KOPT-K1 (cell line): Measurements from ENCODE around the gene TRIM34.
"Not testable (repeated sequence)": the region's sequence is repeated elsewhere in the genome, so short reads cannot be mapped to it uniquely, and the experiment has no call there.

Source experiments
- H3K27ac ChIP-seq: fragments of 200-600 bp; sonication (generic); 2 replicates; pipeline ENCODE4 v1.5.1; 2016; ENCODE audit warnings: antibody characterized with exemption, mild to moderate bottlenecking, low read depth, low read length; ENCODE audit not compliant: poor library complexity, severe bottlenecking
- H3K36me3 ChIP-seq: fragments of 200-600 bp; sonication (generic); 2 replicates; pipeline ENCODE4 v1.5.1; 2017; ENCODE audit warnings: antibody characterized with exemption, mild to moderate bottlenecking, low read length, moderate library complexity; ENCODE audit not compliant: insufficient read depth
- H3K9me3 ChIP-seq: fragments of 200-600 bp; sonication (generic); 2 replicates; pipeline ENCODE4 v1.5.1; 2017; ENCODE audit warnings: antibody characterized with exemption, low read length, mild to moderate bottlenecking; ENCODE audit not compliant: insufficient read depth, poor library complexity, severe bottlenecking

TRIM34 gene

DNA sequence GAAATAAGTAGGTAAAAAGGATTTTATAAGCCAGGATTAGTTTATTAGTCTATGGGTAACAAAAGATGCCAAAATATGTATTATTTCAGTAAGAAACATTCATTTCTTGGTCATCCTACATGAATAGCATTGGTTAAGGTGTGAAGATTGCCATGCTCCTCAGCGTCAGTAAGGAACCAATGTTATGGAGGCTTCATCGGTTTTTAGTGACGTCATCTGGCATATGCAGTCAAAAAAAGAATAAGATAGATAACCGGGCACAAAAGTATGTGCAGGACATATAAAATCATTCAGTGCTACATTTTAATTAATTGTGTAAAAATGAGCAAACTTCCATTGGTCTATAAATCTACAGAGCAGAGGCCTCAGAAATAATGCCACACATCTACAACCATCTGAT is 30.7 kb downstream of the TRIM34 start:
- Histone ChIP-seq H3K36me3 (no peaks in the 10 kb centered on the region), H3K27ac (no peak overlapping the region), H3K9me3 (no peaks in the 10 kb centered on the region)

GRCh38 chr11:5656956-5657355 is 32.2 kb downstream of the TRIM34 start:
- H3K27ac ChIP-seq, H3K9me3 ChIP-seq, H3K36me3 ChIP-seq: not testable (repeated sequence)

- Histone ChIP-seq H3K9me3 (no peaks in the 10 kb centered on the region), H3K27ac (no peak overlapping the region), H3K36me3 (0 out of 2 replicates have a peak, but pooled peaks cover 1% of the 10 kb centered on the region)
These were observed 33.5 kb downstream of the TRIM34 start for GRCh38 chr11:5658318-5658717.

DNA sequence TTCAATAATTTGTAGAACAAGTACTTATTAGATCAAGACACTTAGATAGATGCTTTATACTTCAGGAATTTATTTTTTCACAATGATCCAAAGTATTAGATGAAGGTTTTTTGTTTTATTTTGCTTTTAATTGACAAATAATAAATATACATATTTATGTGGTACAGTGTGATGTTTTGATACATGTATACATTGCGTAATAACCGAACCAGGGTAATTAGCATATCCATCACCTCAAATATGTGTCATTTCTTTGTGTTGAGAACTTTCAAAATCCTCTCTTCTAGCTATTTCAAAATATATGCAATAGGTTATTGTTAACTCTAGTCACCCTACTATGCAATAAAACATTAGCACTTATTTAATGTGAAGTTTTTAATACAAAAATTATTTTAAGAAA is 38.7 kb downstream of the TRIM34 start:
- H3K27ac ChIP-seq: no peak overlapping the region

GRCh38 chr11:5665051-5665570 is 40.3 kb downstream of the TRIM34 start:
- Histone ChIP-seq H3K27ac (no peak overlapping the region), H3K9me3 (no peaks in the 10 kb centered on the region), H3K36me3 (peaks cover 57% of the 10 kb centered on the region)

More for the DNA sequence above, 38.7 kb downstream of the TRIM34 start:
- Histone ChIP-seq H3K36me3 (peaks cover 44% of the 10 kb centered on the region), H3K9me3 (no peaks in the 10 kb centered on the region)

- H3K27ac ChIP-seq: no peak overlapping the region
- no peaks in the 10 kb centered on the region for H3K9me3 ChIP-seq
- peaks cover 64% of the 10 kb centered on the region for H3K36me3 ChIP-seq
These were observed 41.1 kb downstream of the TRIM34 start for GRCh38 chr11:5665746-5666401.

- H3K9me3 ChIP-seq: no peaks in the 10 kb centered on the region
- H3K27ac ChIP-seq: no peak overlapping the region
- peaks cover 66% of the 10 kb centered on the region for H3K36me3 ChIP-seq
These were observed 41.6 kb downstream of the TRIM34 start for GRCh38 chr11:5666402-5666793.

DNA sequence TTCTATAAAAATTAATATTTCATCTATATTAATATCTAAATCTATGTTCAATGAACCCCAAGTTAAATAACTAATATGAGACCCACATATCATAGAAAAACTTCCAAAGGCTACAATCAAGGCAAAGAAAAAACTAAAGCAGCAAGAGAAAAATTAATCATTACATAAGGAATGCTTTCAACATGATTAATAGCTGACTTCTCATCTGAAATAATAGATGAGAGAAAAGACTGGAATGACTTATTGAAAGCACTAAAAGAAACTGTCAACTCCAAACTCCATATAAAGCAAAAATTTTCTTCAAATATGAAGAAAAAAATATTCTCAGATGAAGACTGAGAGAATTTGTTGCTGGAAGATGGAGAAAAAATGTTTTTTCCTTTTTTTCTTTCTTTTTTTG is 47.0 kb downstream of the TRIM34 start:
- Histone ChIP-seq H3K36me3 (peaks cover 58% of the 10 kb centered on the region), H3K27ac (no peak overlapping the region), H3K9me3 (no peaks in the 10 kb centered on the region)

DNA sequence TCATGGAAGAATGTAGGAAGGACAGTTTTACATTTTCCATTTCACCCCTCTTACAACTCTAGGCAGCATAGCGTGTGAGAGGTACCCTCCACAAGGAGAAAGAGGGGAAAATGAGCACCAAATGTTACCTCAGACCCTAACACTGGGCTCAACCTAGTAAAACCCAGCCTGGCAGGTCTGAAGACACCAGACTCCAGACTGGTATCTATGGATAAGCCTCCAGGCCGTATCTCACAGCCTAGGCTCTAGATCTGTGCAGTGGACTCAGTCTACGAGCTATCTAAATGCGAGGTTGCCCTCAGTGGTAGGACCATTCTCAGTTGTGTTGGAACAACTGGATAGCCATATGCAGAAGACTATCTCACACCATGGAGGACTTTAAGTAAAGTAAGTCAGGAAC is 49.6 kb downstream of the TRIM34 start:
- Histone ChIP-seq H3K27ac (no peak overlapping the region), H3K36me3 (peaks cover 58% of the 10 kb centered on the region), H3K9me3 (no peaks in the 10 kb centered on the region)

DNA sequence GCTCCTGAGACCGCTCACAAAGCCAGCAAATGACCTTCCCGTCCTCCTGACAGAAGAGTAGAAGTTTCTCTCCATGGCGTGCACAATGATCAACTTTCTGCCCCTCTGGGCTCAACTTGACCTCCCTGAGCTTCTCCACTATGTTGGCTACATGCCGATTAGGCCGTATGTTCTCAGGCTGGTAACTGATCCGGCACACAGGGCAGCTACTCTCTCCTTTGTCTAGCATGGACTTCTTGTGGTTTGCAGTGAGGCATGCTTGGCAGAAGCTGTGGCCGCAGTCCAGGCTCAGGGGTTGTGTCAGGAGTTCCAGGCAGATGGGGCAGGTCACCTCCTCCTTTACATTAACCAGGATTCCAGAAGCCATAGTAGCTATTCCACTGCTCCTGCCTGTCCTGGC is 55.0 kb downstream of the TRIM34 start:
- Histone ChIP-seq H3K36me3 (peaks cover 28% of the 10 kb centered on the region), H3K27ac (no peak overlapping the region)

GRCh38 chr11:5682890-5683441 is 58.2 kb downstream of the TRIM34 start:
- H3K27ac ChIP-seq, H3K9me3 ChIP-seq: not testable (repeated sequence)
- H3K36me3 ChIP-seq: peaks cover 21% of the 10 kb centered on the region

More for the DNA sequence above, 55.0 kb downstream of the TRIM34 start:
- no peaks in the 10 kb centered on the region for H3K9me3 ChIP-seq

DNA sequence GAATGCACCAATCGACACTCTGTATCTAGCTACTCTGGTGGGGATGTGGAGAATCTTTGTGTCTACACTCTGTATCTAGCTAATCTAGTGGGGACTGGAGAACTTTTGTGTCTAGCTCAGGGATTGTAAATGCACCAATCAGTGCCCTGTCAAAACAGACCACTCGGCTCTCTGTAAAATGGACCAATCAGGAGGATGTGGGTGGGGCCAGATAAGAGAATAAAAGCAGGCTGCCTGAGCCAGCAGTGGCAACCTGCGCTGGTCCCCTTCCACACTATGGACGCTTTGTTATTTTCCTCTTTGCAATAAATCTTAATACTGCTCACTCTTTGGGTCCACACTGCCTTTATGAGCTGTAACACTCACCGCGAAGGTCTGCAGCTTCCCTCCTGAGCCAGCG is 58.8 kb downstream of the TRIM34 start:
- Histone ChIP-seq H3K27ac (peak overlapping the region; percentile 68), H3K36me3 (peaks cover 15% of the 10 kb centered on the region)
- H3K9me3 ChIP-seq: not testable (repeated sequence)

GRCh38 chr11:5684036-5684645 is 59.3 kb downstream of the TRIM34 start:
- Histone ChIP-seq H3K27ac (peak overlapping the region; percentile 68), H3K36me3 (peaks cover 10% of the 10 kb centered on the region), H3K9me3 (no peaks in the 10 kb centered on the region)

- H3K9me3 ChIP-seq: no peaks in the 10 kb centered on the region
- peak within 1 kb of the TSS; percentile 68 for H3K27ac ChIP-seq
- peaks cover 3% of the 10 kb centered on the region for H3K36me3 ChIP-seq
These were observed 60.0 kb downstream of the TRIM34 start, which contains the start of gene TRIM5 for GRCh38 chr11:5684646-5685362. TSS of gene TRIM5 (minus strand) at chr11:5685074. CDS start at chr11:5680177, 4,897 bp downstream.

DNA sequence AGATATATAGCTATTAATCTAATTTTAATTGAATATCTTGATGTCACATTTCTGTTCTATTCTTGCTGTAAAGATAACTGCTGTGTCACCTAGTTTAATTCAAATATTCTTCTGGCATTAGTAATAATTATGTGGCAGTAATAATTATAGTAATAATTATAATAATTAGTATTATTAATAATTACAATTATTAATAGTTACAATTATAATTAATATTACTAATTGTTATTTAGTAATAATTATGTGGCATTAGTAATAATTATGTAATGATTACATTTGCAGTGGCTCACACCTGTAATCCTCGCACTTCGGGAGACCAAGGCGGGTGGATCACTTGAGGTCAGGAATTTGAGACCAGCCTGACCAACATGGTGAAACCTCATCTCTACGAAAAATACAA is 61.6 kb downstream of the TRIM34 start:
- H3K36me3 ChIP-seq: no peaks in the 10 kb centered on the region
- no peak overlapping the region for H3K27ac ChIP-seq
- H3K9me3 ChIP-seq: no peaks in the 10 kb centered on the region
